ENCODE results near the gene KRAS.

Gene KRAS

DNA sequence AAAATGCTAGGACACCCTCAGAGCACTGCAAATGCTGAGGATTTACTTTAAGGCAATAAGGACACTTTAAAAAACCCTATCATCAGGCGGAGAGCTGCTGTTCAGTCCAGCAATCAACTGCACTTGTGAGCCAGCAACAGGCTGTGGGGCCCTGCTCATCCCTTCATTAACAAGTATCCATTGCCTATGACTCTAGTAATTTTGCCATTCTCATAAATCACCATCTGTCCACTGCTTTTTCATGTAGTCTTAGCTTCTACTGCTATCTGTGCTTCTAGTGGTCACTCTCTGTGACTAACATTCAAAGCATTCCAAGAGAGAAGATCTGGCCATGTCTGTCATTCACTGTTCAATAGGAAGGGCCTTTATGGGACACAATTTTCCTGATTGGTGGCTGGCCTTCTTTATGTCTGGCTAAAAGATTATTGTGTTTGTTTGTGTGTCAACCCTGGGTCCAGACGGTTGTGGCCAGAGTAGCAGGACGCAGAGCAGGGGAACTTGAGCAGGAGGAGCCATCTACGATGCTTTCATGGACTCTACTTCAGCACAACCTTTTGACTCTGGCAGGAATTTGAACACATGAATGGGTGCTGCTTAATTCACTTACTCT is 3.6 kb upstream of the KRAS start:
- no peaks in the 10 kb centered on the region for H3K36me3 ChIP-seq (ENCODE audit: insufficient read depth, low read length)
- no peak overlapping the region for H3K9ac ChIP-seq (ENCODE audit: low read depth, low read length)
- H3K9me3 ChIP-seq (replicated peaks; ENCODE audit: low read length): no peaks in the 10 kb centered on the region
- no peaks in the 10 kb centered on the region for H3K27me3 ChIP-seq (ENCODE audit: control insufficient read depth, insufficient read depth, low read length)
- H3K4me1 ChIP-seq (ENCODE audit: control insufficient read depth, insufficient read depth, low read length): peaks cover 5% of the 10 kb centered on the region
- no peak overlapping the region for H3K4me3 ChIP-seq (ENCODE audit: low read length)
- no peak overlapping the region for H3K4me2 ChIP-seq (ENCODE audit: low read length)

DNA sequence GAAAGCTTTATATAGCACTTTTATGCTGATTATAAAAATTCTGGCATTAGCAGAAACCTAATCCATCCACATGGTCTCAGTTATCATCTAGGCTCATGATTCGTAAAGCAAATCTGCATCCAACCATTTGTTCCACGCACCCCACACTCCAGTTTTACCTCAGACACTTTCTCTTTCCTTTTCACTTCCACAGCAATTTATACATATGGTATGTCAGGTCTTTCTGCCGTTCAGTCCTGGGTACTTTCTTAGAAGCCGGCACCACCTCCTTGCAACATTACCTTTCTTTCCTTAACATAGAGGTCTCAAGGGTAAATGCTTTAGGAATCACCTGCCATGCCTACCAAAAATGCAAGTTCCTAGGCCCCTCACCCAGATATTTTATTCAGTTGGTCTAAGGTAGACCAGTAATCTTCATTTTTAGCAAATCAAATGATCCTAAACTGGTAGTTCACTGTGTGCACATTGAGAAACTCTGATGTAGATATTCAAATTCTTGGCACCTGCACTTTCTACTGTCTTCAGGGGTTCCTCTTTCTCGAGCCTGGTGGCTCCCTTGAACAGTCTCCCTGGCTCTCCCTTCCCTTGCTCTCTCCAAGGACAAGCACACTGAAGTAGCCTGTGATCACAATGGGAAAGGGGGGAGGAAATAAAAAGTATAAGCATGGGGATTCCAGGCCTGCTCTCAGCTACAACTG is 2.8 kb upstream of the KRAS start:
- Histone ChIP-seq H3K27me3 (ENCODE audit: control insufficient read depth, insufficient read depth, low read length) (no peaks in the 10 kb centered on the region), H3K4me1 (ENCODE audit: control insufficient read depth, insufficient read depth, low read length) (peaks cover 5% of the 10 kb centered on the region), H3K4me3 (ENCODE audit: low read length) (no peak overlapping the region), H3K36me3 (ENCODE audit: insufficient read depth, low read length) (no peaks in the 10 kb centered on the region), H3K4me2 (ENCODE audit: low read length) (no peak overlapping the region), H3K9me3 (replicated peaks; ENCODE audit: low read length) (no peaks in the 10 kb centered on the region), H3K9ac (ENCODE audit: low read depth, low read length) (no peak overlapping the region)

DNA sequence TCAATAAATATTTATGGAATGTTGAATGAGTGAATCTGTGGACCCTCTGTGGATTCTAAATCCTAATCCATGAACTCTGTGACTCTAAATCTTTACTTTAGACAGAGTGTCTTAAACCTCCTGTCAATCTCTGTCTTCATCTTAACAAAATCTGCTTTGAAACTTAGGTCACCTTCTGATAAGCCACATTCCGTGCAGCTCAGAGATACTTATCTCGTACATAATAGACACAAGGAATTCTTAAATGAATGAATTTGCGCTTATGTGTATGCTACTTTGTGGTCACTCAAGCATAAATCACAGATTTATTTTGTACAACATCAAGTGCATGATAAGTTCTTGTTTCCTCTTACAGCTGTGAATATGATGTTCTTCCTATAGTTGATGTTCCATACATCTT is 2.2 kb upstream of the KRAS start:
- Histone ChIP-seq H3K4me1 (ENCODE audit: control insufficient read depth, insufficient read depth, low read length) (peaks cover 5% of the 10 kb centered on the region), H3K4me2 (ENCODE audit: low read length) (no peak overlapping the region), H3K9ac (ENCODE audit: low read depth, low read length) (no peak overlapping the region), H3K9me3 (replicated peaks; ENCODE audit: low read length) (no peaks in the 10 kb centered on the region), H3K27me3 (ENCODE audit: control insufficient read depth, insufficient read depth, low read length) (no peaks in the 10 kb centered on the region), H3K36me3 (ENCODE audit: insufficient read depth, low read length) (no peaks in the 10 kb centered on the region), H3K4me3 (ENCODE audit: low read length) (no peak overlapping the region)

DNA sequence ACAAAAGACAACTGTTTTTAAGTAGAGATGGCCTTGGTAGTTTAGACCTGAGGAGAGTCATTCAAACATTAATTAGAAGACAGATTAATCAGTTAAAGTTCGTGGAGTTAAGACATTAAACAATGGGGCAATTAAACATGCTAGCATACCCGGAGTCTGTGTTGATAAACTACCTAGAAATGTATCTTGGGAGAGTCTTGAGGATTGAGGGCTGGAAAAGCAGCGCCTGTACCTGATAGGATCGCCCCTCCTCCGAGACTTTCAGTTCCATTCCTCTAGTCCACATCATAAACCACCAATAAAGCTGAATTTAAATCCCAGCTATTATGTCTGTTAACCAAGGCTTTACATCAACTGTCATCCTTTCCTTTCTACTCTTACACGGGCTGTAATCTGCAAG is 1.0 kb upstream of the KRAS start:
- Histone ChIP-seq H3K27me3 (ENCODE audit: control insufficient read depth, insufficient read depth, low read length) (no peaks in the 10 kb centered on the region), H3K9me3 (replicated peaks; ENCODE audit: low read length) (no peaks in the 10 kb centered on the region), H3K9ac (ENCODE audit: low read depth, low read length) (peak overlapping the region; percentile 76), H3K36me3 (ENCODE audit: insufficient read depth, low read length) (no peaks in the 10 kb centered on the region), H3K4me3 (ENCODE audit: low read length) (peak overlapping the region; percentile 85), H3K4me2 (ENCODE audit: low read length) (peak overlapping the region; percentile 94), H3K4me1 (ENCODE audit: control insufficient read depth, insufficient read depth, low read length) (peaks cover 5% of the 10 kb centered on the region)

DNA sequence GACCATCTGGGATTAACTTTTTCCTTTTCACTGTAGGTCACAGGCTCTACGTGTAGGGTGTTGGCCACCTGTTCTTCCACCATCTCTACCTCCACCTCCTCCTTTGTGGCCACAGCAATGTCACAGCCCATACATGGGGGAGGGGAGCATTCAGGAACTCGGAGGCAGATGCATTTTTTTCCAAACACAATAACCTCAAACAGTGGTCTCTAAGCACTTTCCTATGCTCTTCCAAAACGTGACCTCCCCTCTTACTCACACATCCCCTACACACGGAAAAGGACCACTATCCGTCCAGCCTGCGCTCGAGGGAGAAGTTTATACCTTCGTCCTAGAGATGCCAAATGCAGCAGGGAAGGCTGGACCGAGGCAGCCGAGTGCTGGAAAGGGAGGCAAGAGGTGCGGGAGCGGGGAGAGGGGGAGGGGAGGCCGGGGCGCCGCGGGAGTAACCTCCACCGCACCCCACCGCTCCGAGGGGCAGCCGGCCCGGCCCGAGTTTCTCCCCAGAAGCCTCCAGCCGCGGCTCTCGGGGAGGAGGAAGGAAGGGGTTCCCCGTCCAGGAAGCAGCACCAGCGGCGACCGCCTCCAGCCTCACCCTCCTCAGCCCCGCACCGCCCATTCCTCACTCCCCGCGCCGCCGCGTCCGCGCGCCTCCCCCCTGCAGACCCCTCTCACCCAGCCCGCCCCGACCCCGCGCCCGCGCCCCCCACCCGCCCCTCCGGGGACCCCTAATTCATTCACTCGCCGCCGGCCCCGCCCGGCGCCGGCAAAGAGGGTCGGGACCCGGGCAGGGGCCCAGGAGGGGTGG is 594 bp downstream of the KRAS start:
- Histone ChIP-seq H3K27me3 (ENCODE audit: control insufficient read depth, insufficient read depth, low read length) (no peaks in the 10 kb centered on the region), H3K9ac (ENCODE audit: low read depth, low read length) (peak overlapping the region; percentile 75), H3K4me2 (ENCODE audit: low read length) (peak overlapping the region; percentile 88), H3K36me3 (ENCODE audit: insufficient read depth, low read length) (no peaks in the 10 kb centered on the region), H3K9me3 (replicated peaks; ENCODE audit: low read length) (no peaks in the 10 kb centered on the region), H3K4me1 (ENCODE audit: control insufficient read depth, insufficient read depth, low read length) (peaks cover 5% of the 10 kb centered on the region), H3K4me3 (ENCODE audit: low read length) (peak overlapping the region; percentile 85)

DNA sequence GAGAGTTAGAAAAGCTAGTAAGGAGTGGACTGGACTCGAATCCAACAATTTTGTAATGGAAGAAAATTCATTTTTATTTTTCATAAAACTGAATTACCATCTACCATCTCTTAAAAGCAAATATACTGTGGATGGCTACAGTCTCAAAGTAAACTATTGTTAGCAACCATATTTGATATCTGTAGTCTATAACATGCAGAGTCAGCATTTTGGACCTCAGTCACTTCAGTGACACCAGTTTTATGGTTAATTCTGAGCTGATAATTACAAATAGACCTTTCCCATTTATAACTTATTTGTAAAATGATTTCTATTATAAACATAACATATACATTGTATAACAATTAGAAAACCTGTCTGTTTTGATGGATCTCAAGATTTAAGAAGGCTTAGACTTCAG is 2.0 kb downstream of the KRAS start:
- no peak overlapping the region for H3K4me2 ChIP-seq (ENCODE audit: low read length)
- H3K27me3 ChIP-seq (ENCODE audit: control insufficient read depth, insufficient read depth, low read length): no peaks in the 10 kb centered on the region
- H3K9me3 ChIP-seq (replicated peaks; ENCODE audit: low read length): no peaks in the 10 kb centered on the region
- H3K4me3 ChIP-seq (ENCODE audit: low read length): no peak overlapping the region
- peaks cover 8% of the 10 kb centered on the region for H3K36me3 ChIP-seq (ENCODE audit: insufficient read depth, low read length)
- H3K4me1 ChIP-seq (ENCODE audit: control insufficient read depth, insufficient read depth, low read length): peaks cover 5% of the 10 kb centered on the region
- H3K9ac ChIP-seq (ENCODE audit: low read depth, low read length): no peak overlapping the region

DNA sequence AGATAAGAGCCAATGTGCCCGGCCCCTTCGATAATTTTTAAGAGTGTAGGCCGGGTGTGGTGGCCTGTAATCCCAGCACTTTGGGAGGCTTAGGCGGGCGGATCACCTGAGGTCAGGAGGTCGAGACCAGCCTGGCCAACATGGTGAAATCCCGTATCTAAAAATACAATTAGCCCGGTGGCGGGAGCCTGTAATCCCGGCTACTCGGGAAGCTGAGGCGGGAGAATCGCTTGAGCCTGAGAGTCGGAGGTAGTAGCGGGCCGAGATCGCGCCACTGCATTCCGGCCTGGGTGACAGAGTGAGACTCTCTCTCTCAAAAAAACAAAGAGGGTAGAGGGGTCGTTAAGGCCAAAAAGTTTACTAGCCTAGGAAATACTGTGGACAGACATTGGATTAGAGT is 2.6 kb downstream of the KRAS start:
- H3K4me2 ChIP-seq (ENCODE audit: low read length): no peak overlapping the region
- H3K4me3 ChIP-seq (ENCODE audit: low read length): no peak overlapping the region
- H3K36me3 ChIP-seq (ENCODE audit: insufficient read depth, low read length): peaks cover 11% of the 10 kb centered on the region
- no peak overlapping the region for H3K9ac ChIP-seq (ENCODE audit: low read depth, low read length)
- no peaks in the 10 kb centered on the region for H3K9me3 ChIP-seq (replicated peaks; ENCODE audit: low read length)
- no peaks in the 10 kb centered on the region for H3K27me3 ChIP-seq (ENCODE audit: control insufficient read depth, insufficient read depth, low read length)
- H3K4me1 ChIP-seq (ENCODE audit: control insufficient read depth, insufficient read depth, low read length): peaks cover 5% of the 10 kb centered on the region

DNA sequence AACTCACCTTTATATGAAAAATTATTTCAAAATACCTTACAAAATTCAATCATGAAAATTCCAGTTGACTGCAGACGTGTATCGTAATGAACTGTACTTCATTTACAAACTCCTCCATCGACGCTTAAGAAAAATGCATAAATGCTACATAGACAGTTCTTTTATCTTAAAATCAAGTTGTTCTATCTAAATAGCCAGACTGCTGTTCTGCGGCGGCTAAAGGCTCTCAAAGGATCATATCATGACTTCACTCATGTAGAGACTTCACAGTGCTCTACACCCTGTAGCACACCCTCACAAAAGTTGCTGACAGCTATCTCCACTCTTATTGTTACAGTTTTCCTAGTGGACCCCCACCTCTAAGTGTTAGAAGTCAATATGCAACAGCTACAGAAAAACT is 5.2 kb downstream of the KRAS start:
- Histone ChIP-seq H3K9ac (ENCODE audit: low read depth, low read length) (no peak overlapping the region), H3K4me2 (ENCODE audit: low read length) (no peak overlapping the region), H3K27me3 (ENCODE audit: control insufficient read depth, insufficient read depth, low read length) (no peaks in the 10 kb centered on the region), H3K4me3 (ENCODE audit: low read length) (no peak overlapping the region), H3K4me1 (ENCODE audit: control insufficient read depth, insufficient read depth, low read length) (peaks cover 5% of the 10 kb centered on the region), H3K36me3 (ENCODE audit: insufficient read depth, low read length) (peaks cover 11% of the 10 kb centered on the region), H3K9me3 (replicated peaks; ENCODE audit: low read length) (no peaks in the 10 kb centered on the region)

DNA sequence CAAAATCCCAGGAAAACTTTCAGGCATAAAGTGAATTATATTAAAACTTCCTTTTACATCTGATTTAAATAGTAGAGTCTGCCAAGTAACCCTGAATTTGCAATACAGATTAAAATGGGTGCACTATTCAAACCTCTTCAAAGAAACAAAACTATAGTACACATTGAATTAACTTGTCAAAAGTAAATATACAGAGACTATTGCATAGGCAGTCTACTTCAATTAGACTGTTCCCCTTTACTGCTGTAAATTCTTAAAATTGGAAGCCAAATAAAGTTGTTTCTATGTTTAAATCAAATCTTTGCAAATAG is 7.1 kb downstream of the KRAS start:
- Histone ChIP-seq H3K4me2 (ENCODE audit: low read length) (no peak overlapping the region), H3K9me3 (replicated peaks; ENCODE audit: low read length) (no peaks in the 10 kb centered on the region), H3K4me1 (ENCODE audit: control insufficient read depth, insufficient read depth, low read length) (no peaks in the 10 kb centered on the region), H3K36me3 (ENCODE audit: insufficient read depth, low read length) (peaks cover 14% of the 10 kb centered on the region), H3K27me3 (ENCODE audit: control insufficient read depth, insufficient read depth, low read length) (no peaks in the 10 kb centered on the region), H3K9ac (ENCODE audit: low read depth, low read length) (no peak overlapping the region), H3K4me3 (ENCODE audit: low read length) (no peak overlapping the region)

DNA sequence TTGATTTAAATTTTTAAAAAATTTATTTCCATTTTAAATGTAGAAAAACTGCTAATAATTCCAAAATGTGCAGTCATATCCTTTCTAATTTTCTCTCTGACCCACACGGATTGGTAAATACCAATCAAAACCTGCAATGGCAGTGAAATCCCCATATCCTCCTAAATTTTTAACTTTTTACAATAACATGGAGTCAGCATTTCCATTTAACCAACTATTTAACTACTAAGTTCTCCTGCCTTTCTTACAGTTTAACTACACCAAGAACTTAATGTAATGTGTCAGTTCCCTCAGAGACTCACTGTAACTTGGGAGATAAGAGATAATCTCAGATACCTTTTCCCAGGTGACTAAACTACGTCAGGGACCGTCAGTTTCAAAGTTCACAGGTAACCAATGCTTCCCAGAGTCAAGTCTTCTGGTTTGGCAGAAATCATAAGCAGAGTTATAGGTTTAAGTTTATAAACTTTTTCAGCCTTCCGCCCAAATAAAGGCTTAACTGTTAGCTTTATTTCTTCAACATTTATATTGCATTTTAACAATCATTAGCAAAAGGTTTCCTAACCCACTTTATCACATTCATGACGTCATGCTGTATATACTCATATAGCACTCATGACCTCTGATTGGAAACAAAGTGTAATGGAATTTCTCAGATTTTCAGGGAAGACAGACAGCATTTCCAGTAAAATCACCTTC is 7.6 kb downstream of the KRAS start:
- Histone ChIP-seq H3K9me3 (replicated peaks; ENCODE audit: low read length) (no peaks in the 10 kb centered on the region), H3K4me1 (ENCODE audit: control insufficient read depth, insufficient read depth, low read length) (no peaks in the 10 kb centered on the region), H3K36me3 (ENCODE audit: insufficient read depth, low read length) (peaks cover 14% of the 10 kb centered on the region), H3K4me2 (ENCODE audit: low read length) (no peak overlapping the region), H3K4me3 (ENCODE audit: low read length) (no peak overlapping the region), H3K27me3 (ENCODE audit: control insufficient read depth, insufficient read depth, low read length) (no peaks in the 10 kb centered on the region), H3K9ac (ENCODE audit: low read depth, low read length) (no peak overlapping the region)

DNA sequence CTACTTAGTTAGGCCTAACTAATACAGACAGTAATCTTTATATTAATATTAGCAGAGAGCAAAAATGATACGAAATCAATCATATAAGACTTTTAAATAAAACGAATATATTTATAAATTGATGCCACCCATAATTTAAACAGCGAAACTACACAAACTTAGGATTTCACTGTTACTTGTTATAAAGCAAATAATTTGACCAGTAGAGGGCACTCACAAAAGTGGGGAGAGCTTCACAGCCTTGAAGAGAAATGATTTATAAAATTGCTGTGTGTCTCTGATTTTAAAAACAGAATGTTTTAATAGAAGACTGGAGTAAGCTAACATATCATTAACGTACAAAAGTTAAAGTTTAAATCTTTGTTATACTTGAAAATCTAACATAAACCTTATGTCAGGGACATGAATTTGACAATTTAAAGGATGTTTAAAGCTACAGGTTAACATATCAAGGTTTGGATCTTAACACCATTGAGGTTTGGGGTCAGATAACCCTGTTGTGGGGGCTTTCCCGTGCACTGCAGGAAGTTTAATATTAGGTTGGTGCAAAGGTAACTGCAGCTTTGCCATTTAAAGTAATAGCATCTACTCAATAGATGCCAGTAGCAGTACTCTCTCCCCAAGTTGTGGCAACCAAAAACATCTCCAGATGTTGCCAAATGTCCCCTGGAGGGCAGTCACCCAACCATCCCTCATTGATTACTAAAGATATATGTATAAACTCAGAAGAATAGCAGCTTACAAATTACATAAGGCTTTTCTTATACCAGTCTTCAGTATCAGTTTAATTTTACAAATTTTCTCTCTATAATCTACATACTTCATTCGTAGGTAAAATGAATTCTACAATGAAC is 9.3 kb downstream of the KRAS start:
- H3K9me3 ChIP-seq (replicated peaks; ENCODE audit: low read length): no peaks in the 10 kb centered on the region
- no peaks in the 10 kb centered on the region for H3K27me3 ChIP-seq (ENCODE audit: control insufficient read depth, insufficient read depth, low read length)
- H3K4me3 ChIP-seq (ENCODE audit: low read length): no peak overlapping the region
- H3K36me3 ChIP-seq (ENCODE audit: insufficient read depth, low read length): peaks cover 21% of the 10 kb centered on the region
- no peak overlapping the region for H3K4me2 ChIP-seq (ENCODE audit: low read length)
- peaks cover 5% of the 10 kb centered on the region for H3K4me1 ChIP-seq (ENCODE audit: control insufficient read depth, insufficient read depth, low read length)
- no peak overlapping the region for H3K9ac ChIP-seq (ENCODE audit: low read depth, low read length)
